HG03439 (cell line): ENCODE measurements around the gene ARSK.
"Not testable (repeated sequence)": the region's sequence is repeated elsewhere in the genome, so short reads cannot be mapped to it uniquely, and the experiment has no call there.

Experiments
- ATAC-seq: cut with Tn5 transposase; IDR thresholded peaks from one replicate; pipeline ENCODE4 v1.9.1; 2021; ENCODE audit warnings: mild to moderate bottlenecking, moderate library complexity; ENCODE audit not compliant: unreplicated experiment

Gene ARSK

GRCh38 chr5:95646226-95646568 is 91.3 kb downstream of the ARSK start:
- not testable (repeated sequence) for ATAC-seq

GRCh38 chr5:95646569-95647431 is 91.9 kb downstream of the ARSK start, which contains the start of gene RFESD:
TSS of gene RFESD (plus strand) at chr5:95646777. CDS start at chr5:95652272, 5,495 bp downstream.
- ATAC-seq, result peak; percentile 96

- ATAC-seq, result no peak
These were observed 93.3 kb downstream of the ARSK start for GRCh38 chr5:95647886-95648860.

- no peak for ATAC-seq
These were observed 94.4 kb downstream of the ARSK start for GRCh38 chr5:95649274-95649673.

GRCh38 chr5:95649842-95650620 is 95.1 kb downstream of the ARSK start:
- no peak for ATAC-seq

- ATAC-seq, result no peak
These were observed 97.9 kb downstream of the ARSK start for GRCh38 chr5:95652849-95653248.

- no peak for ATAC-seq
These were observed 99.3 kb downstream of the ARSK start for GRCh38 chr5:95654196-95654595.
